K562 (cell line): Measurements from ENCODE around the gene EFCAB13. TPM values are rescaled to one million over a fixed set of nuclear protein-coding genes. Genes with fewer than 3 reads are reported as not detected.

ENCODE experiments used
- CBFA2T2 ChIP-seq: fragments of 450-650 bp; conservative IDR thresholded peaks from 2 replicates; pipeline ENCODE4 v1.6.1; 2017; ENCODE audit warnings: mild to moderate bottlenecking
- CEBPG ChIP-seq, 3 experiments: fragments of 200-800 bp in 1 of 3; sonication (Bioruptor generic) in 1 of 3; sonication (generic) in 1 of 3; formaldehyde crosslinking in 1 of 3; IDR thresholded peaks in 2 of 3; conservative IDR thresholded peaks in 1 of 3; 2 replicates each; pipeline versions ENCODE4 v1.6.1 to v1.8.0; 2016 to 2022; ENCODE audit warnings: missing compliant biosample characterization in 2 of 3, missing genetic modification characterization in 2 of 3, mild to moderate bottlenecking in 1 of 3, missing genetic modification reagents in 1 of 3
- DMBX1 ChIP-seq: fragments of 250-450 bp; sonication (Bioruptor Pico); IDR thresholded peaks from 2 replicates; pipeline ENCODE4 v1.8.0; 2022; ENCODE audit warnings: inconsistent platforms, mild to moderate bottlenecking, moderate library complexity, borderline replicate concordance
- FOXJ2 ChIP-seq: fragments of 200-800 bp; sonication (Bioruptor generic); IDR thresholded peaks from 2 replicates; pipeline ENCODE4 v1.6.1; 2016; ENCODE audit warnings: missing genetic modification characterization, missing compliant biosample characterization
- FOXP1 ChIP-seq: sonication (generic); formaldehyde crosslinking; IDR thresholded peaks from 2 replicates; pipeline ENCODE4 v1.8.0; 2022; ENCODE audit warnings: mild to moderate bottlenecking, missing genetic modification reagents
- HLTF ChIP-seq: fragments of 450-650 bp; IDR thresholded peaks from 2 replicates; pipeline ENCODE4 v1.6.1; 2016
- HMG20B ChIP-seq: fragments of 250-450 bp; sonication (Bioruptor Pico); IDR thresholded peaks from 2 replicates; pipeline ENCODE4 v1.5.0; 2021; ENCODE audit warnings: mild to moderate bottlenecking
- KAT2B ChIP-seq: IDR thresholded peaks from one replicate; pipeline ENCODE4 v1.6.1; 2012; ENCODE audit warnings: low read depth, mild to moderate bottlenecking, control low read depth, inconsistent platforms, low read length, moderate library complexity
- KDM2B ChIP-seq: fragments of 250-450 bp; sonication (Bioruptor Pico); IDR thresholded peaks from 2 replicates; pipeline ENCODE4 v1.8.0; 2021; ENCODE audit warnings: mild to moderate bottlenecking, moderate library complexity
- LARP7 ChIP-seq: fragments of 450-650 bp; IDR thresholded peaks from 2 replicates; pipeline ENCODE4 v1.6.1; 2016
- RBM25 ChIP-seq: fragments of 200-400 bp; formaldehyde crosslinking; IDR thresholded peaks from 2 replicates; pipeline ENCODE4 v1.6.1; 2018; ENCODE audit warnings: low read length, low read depth, moderate library complexity; ENCODE audit not compliant: severe bottlenecking
- SNRNP70 ChIP-seq: fragments of 200-400 bp; formaldehyde crosslinking; optimal IDR thresholded peaks from 2 replicates; pipeline ENCODE3; 2017; ENCODE audit warnings: low read depth, low read length
- STAG1 ChIP-seq: sonication (generic); formaldehyde crosslinking; IDR thresholded peaks from 2 replicates; pipeline ENCODE4 v1.5.0; 2020; ENCODE audit warnings: missing genetic modification reagents, borderline replicate concordance
- TAL1 ChIP-seq: fragments of 450-650 bp; IDR thresholded peaks from 2 replicates; pipeline ENCODE4 v1.6.1; 2016; ENCODE audit warnings: mild to moderate bottlenecking
- U2AF1 ChIP-seq: fragments of 200-400 bp; formaldehyde crosslinking; optimal IDR thresholded peaks from 2 replicates; pipeline ENCODE3; 2017; ENCODE audit warnings: mild to moderate bottlenecking, low read depth, low read length, moderate library complexity
- WHSC1 ChIP-seq: IDR thresholded peaks from one replicate; pipeline ENCODE4 v1.6.1; 2012; ENCODE audit warnings: low read length, control low read depth, inconsistent platforms
- ZBTB7A ChIP-seq: IDR thresholded peaks from 2 replicates; pipeline ENCODE4 v1.6.1; 2011; ENCODE audit warnings: low read depth, mild to moderate bottlenecking, low read length, moderate library complexity, borderline replicate concordance; ENCODE audit not compliant: control insufficient read depth
- ZNF134 ChIP-seq: fragments of 250-450 bp; sonication (Bioruptor Pico); conservative IDR thresholded peaks from 2 replicates; pipeline ENCODE4 v1.4.0; 2020
- ZNF212 ChIP-seq: fragments of 450-650 bp; formaldehyde crosslinking; IDR thresholded peaks from 2 replicates; pipeline ENCODE4 v1.4.0; 2020; ENCODE audit warnings: mild to moderate bottlenecking
- ZNF224 ChIP-seq: sonication (generic); formaldehyde crosslinking; IDR thresholded peaks from 2 replicates; pipeline ENCODE4 v1.8.0; 2022; ENCODE audit warnings: mild to moderate bottlenecking, missing genetic modification reagents
- polyA plus RNA-seq, 8 experiments: library from polyadenylated mRNA; depleted of rRNA in 4 of 8; stranded (reverse) in 5 of 8; unstranded in 3 of 8; fragments of >200 nt; fragmentation: Nextera tagmentation in 2 of 8; fragmentation: Illumina TruSeq in 1 of 8; extraction: Ambion mirVana in 2 of 8; extraction: Trizol in 1 of 8; gene quantifications; 2 replicates each; pipeline versions ENCODE4 v1.2.1 to v1.2.3, GENCODE V29; 2011 to 2014; ENCODE audit warnings: inconsistent platforms in 1 of 8, missing spikeins in 1 of 8
- total RNA-seq, 7 experiments: library from RNA; depleted of rRNA in 6 of 7; stranded (reverse); fragments of >200 nt in 6 of 7; fragmentation: Illumina TruSeq in 2 of 7; extraction: Trizol in 2 of 7; gene quantifications; 2 replicates each; pipeline versions ENCODE4 v1.2.1 to v1.2.3, GENCODE V29; 2011 to 2021; ENCODE audit warnings: low replicate concordance in 1 of 7
- TF ChIP-seq, protein P1 (sequence below): fragments of 450-650 bp; IDR thresholded peaks from 2 replicates; pipeline ENCODE4 v1.6.1; 2016; ENCODE audit warnings: borderline replicate concordance
- TF ChIP-seq, protein P2 (sequence below), 2 experiments: IDR thresholded peaks; 2 replicates each; pipeline ENCODE4 v1.6.1; 2012; ENCODE audit warnings: improper control_type of control experiment in 2 of 2, low read depth in 2 of 2, low read length in 2 of 2, borderline replicate concordance in 1 of 2
- TF ChIP-seq, protein P3 (sequence below): fragments of 200-800 bp; sonication (Bioruptor generic); IDR thresholded peaks from 2 replicates; pipeline ENCODE4 v1.6.1; 2017; ENCODE audit warnings: missing genetic modification characterization, missing compliant biosample characterization

Gene EFCAB13
- total and polyA plus RNA-seq, 9 of the 15 experiments (the other 6 are each of a cell fraction or from before 2014, with no cell fraction given) = 0.32 to 1.3 (median 0.95) TPM

- TF ChIP-seq CBFA2T2 = peak; percentile 41
- TF ChIP-seq HLTF = peak; percentile 54; the same call in 1 of the 2 replicates
- TF ChIP-seq FOXJ2 (tag) = peak; percentile 27; the same call in 1 of the 2 replicates
- no peak for TF ChIP-seq CEBPG (CRISPR knock-in tag; IDR thresholded peaks at IDR 0.05)
- TF ChIP-seq CEBPG (tag; conservative IDR thresholded peaks at IDR 0.05 in 1 of 2, IDR thresholded peaks at IDR 0.05 in 1 of 2) = no peak
- peak; percentile 72; the same call in 1 of the 2 replicates for TF ChIP-seq FOXP1 (CRISPR knock-in tag)
- no peak for TF ChIP-seq ZNF134 (CRISPR knock-in tag)
- TF ChIP-seq TAL1 = 0 out of 2 replicates have a peak, but pooled peaks have one; percentile 10
- TF ChIP-seq, protein P1, sequence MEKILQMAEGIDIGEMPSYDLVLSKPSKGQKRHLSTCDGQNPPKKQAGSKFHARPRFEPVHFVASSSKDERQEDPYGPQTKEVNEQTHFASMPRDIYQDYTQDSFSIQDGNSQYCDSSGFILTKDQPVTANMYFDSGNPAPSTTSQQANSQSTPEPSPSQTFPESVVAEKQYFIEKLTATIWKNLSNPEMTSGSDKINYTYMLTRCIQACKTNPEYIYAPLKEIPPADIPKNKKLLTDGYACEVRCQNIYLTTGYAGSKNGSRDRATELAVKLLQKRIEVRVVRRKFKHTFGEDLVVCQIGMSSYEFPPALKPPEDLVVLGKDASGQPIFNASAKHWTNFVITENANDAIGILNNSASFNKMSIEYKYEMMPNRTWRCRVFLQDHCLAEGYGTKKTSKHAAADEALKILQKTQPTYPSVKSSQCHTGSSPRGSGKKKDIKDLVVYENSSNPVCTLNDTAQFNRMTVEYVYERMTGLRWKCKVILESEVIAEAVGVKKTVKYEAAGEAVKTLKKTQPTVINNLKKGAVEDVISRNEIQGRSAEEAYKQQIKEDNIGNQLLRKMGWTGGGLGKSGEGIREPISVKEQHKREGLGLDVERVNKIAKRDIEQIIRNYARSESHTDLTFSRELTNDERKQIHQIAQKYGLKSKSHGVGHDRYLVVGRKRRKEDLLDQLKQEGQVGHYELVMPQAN = 0 out of 2 replicates have a peak, but pooled peaks have one; percentile 37
- TF ChIP-seq KDM2B (CRISPR knock-in tag) = no peak
- TF ChIP-seq HMG20B (CRISPR knock-in tag) = no peak
- no peak for TF ChIP-seq ZNF224 (CRISPR knock-in tag)
- TF ChIP-seq ZNF212 (CRISPR knock-in tag) = no peak
- peak; percentile 42; the same call in 1 of the 2 replicates for TF ChIP-seq ZBTB7A
- 0 out of 2 replicates have a peak, but pooled peaks have one; percentile 13 for TF ChIP-seq LARP7
- no peak for TF ChIP-seq WHSC1
- TF ChIP-seq, protein P2, sequence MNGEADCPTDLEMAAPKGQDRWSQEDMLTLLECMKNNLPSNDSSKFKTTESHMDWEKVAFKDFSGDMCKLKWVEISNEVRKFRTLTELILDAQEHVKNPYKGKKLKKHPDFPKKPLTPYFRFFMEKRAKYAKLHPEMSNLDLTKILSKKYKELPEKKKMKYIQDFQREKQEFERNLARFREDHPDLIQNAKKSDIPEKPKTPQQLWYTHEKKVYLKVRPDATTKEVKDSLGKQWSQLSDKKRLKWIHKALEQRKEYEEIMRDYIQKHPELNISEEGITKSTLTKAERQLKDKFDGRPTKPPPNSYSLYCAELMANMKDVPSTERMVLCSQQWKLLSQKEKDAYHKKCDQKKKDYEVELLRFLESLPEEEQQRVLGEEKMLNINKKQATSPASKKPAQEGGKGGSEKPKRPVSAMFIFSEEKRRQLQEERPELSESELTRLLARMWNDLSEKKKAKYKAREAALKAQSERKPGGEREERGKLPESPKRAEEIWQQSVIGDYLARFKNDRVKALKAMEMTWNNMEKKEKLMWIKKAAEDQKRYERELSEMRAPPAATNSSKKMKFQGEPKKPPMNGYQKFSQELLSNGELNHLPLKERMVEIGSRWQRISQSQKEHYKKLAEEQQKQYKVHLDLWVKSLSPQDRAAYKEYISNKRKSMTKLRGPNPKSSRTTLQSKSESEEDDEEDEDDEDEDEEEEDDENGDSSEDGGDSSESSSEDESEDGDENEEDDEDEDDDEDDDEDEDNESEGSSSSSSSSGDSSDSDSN (IDR thresholded peaks at IDR 0.05; ENCODE audit: borderline replicate concordance in 1 of 2, low read depth in 2 of 2, low read length in 2 of 2) = 0 out of 4 replicates have a peak, but pooled peaks of 1 of the 2 experiments have one; percentile 41
- TF ChIP-seq, protein P3, sequence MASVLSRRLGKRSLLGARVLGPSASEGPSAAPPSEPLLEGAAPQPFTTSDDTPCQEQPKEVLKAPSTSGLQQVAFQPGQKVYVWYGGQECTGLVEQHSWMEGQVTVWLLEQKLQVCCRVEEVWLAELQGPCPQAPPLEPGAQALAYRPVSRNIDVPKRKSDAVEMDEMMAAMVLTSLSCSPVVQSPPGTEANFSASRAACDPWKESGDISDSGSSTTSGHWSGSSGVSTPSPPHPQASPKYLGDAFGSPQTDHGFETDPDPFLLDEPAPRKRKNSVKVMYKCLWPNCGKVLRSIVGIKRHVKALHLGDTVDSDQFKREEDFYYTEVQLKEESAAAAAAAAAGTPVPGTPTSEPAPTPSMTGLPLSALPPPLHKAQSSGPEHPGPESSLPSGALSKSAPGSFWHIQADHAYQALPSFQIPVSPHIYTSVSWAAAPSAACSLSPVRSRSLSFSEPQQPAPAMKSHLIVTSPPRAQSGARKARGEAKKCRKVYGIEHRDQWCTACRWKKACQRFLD (CRISPR knock-in tag) = peak; percentile 82
- no peak for TF ChIP-seq SNRNP70
- no peak for TF ChIP-seq U2AF1
- TF ChIP-seq RBM25 = no peak
- TF ChIP-seq STAG1 (CRISPR knock-in tag) = no peak
- TF ChIP-seq DMBX1 (CRISPR knock-in tag) = peak; percentile 73; the same call in 1 of the 2 replicates
- no peak for TF ChIP-seq KAT2B
Observed at GRCh38 chr17:47275245-47275984, 48.3 kb upstream of the EFCAB13 start (continued).
